ENCODE results near the gene PROSER2.

The PROSER2 gene, protein sequence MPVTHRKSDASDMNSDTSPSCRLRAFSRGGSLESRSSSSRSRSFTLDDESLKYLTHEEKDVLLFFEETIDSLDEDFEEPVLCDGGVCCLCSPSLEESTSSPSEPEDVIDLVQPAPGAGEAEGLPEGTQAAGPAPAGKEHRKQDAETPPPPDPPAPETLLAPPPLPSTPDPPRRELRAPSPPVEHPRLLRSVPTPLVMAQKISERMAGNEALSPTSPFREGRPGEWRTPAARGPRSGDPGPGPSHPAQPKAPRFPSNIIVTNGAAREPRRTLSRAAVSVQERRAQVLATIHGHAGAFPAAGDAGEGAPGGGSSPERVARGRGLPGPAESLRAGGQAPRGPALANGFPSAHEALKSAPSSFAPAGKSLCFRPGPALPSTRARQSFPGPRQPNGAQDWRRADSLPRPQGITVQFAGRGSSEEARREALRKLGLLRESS

DNA sequence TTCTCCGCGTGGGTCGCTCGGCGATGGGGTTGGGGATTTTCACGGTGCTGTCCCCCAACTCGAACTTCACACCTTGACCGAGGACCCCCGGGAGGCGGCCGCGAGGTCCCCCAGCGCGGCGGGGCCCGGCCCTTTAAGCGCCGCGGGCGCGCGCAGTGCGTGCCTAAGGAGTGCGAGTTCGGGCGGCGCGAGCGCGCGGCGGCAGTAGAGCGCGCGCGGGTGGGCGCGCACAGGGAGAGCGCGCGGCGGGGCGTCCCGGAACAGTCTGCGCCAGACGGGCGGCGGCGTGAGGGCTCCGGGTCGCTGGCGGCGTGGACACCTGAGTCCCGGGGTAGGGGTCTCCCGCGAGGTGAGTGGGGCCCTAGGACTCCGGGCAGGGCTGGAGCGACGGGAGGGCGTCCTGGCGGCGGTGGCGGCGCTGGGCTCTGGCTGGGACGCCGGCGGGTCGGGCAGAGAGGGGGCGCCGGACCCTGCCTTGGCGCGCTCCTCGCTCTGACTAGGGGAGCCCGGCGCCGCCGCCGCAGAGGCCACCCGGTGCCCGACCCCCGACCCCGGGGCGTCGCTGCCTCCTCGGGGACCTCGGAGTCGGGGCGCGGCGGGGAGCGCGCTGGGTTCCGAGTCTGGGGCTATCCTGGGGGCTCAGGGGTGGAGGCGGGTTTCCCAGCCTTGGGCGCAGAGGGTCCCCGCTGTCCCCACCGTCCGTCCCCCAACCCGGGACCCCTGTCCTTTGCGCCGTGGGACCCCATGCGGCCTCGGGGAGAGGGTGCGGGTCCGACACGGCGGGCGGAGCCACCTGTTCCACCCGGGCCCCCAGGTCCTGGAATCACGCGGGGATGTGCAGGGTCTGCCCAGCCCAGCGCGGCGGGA is at the start of gene PROSER2:
PROSER2 (plus strand) TSS at position 235 of the 867 bp plus-strand sequence. CDS start 28,722 bp downstream, outside the sequence.
- FAIRE-seq: peak; percentile 74
- DNase-seq (ENCODE audit: low spot score): peak; percentile 90

DNA sequence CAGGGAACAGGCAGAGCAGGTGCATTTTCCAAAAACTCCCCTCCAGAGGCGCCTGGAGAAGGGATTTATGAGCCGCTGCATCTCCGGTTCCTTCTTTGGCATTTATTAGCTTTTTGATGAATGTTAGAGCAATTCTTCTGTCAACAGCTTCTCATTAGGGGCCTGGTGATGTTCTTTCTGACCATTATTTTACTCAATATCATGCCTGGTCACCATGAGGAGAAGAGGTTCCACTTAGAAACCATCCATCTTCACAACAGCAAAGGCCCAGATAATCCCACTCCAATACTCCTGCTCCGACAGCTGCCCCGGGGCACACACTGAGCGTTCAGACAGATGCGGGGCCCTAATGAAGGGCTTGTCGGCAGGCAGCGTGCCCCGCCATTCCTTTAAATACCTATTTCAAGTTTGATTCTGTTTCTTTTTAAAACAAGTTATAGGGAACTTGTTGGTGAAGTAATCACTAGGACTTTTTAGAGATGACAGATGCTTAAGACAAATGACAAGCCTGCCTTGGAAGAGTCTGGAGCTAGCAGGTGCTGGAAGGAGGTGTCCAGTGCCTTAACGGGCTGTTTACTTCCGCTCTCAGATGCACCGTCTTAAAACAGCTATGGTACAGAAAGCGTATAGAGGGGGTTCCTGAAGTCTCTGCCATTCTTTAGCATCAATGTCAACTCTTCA is 49.3 kb upstream of the PROSER2 start:
- FAIRE-seq (no peak), DNase-seq (ENCODE audit: low spot score) (no peak)

DNA sequence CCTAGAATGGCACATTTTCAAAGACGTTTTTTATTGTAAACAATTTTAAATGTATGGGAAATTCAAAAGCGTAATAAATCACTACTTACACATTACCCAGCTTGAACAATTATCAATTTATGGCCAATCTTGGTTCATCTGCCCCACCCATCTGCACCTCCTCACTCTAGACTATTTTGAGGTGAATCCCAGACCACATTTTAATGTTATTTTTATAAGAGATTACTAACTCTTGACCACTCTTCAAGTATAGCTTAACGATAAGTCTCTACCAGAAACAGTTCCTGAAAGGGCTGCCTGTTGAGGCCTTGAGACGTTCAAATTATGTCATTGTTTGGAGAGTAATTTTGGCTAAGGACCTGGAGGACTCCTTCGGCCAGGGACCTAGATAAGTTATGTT is 47.7 kb upstream of the PROSER2 start:
- FAIRE-seq: no peak
- no peak for DNase-seq (ENCODE audit: low spot score)

DNA sequence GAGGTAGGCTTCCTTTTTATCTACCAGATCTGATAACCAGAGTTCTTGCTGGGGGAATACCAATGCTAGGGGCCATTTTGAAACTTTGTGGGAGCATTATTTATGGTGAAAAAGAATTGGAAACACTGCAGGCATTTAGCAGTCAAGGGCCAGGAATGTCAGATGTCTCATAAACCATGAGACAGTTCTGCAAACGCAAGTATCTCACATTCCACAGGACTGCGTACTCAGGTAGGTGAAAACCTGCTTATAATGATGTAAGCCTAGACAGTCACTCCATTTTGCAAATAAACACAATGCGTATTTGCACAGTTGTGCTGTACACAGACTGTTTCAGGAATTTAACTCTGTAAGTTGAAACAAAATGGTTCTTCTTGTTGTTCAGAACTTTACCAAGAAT is 47.1 kb upstream of the PROSER2 start:
- FAIRE-seq (no peak), DNase-seq (ENCODE audit: low spot score) (peak; percentile 55)

DNA sequence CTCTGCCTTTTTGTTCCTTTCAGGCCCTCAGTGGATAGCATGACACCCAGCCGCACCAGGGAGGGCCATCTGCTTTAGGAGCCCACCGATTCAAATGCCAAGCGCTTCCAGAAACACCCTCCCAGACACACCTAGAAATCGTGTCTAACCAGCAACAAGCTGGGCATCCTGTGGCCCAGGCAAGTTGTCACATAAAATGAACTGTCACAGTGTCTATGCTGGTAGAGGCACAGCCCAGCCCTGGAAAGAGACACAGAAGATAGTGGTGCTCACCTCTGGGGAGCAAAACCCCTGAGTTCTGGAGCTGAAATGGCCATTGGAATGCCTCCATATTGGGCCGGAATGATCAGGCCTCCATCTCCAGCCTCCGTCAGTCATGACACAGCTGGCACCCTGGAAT is 42.0 kb upstream of the PROSER2 start:
- DNase-seq (ENCODE audit: low spot score) (no peak), FAIRE-seq (no peak)

DNA sequence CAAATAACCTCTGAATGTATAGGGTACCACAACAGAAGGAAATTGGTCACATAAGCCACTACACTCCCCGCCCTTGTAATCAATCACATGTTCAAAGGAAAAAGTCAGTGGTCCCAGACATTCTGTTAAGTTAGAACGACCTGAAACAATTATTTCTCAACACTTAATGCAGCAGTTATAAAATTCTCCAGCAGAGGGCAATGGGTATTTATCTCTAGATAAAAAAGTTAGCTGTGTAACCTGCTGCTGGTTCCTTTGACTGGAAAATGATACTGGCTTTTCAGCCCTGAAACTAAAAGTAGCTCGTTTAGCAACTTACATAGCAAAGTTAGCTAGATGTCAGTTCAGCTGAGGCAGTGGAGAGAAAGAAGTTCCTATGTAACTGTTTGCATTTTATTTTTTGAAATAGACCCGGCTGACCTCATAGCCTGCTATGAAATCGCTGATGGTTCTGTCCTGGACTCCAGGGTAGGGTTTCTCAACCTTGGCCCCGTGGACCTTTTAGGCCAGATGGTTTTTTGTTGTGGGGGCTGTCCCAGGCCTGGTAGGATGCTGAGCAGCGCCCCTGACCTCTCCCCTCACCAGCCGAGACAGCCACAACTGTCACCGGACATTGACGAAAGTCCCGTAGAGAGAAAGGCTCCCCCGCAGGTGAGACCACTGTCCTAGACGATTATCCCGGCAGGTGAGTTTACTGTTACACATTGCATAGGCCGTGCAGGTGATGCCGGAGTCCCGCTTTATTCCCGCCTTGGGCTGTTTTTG is 40.2 kb upstream of the PROSER2 start:
- no peak for FAIRE-seq

DNA sequence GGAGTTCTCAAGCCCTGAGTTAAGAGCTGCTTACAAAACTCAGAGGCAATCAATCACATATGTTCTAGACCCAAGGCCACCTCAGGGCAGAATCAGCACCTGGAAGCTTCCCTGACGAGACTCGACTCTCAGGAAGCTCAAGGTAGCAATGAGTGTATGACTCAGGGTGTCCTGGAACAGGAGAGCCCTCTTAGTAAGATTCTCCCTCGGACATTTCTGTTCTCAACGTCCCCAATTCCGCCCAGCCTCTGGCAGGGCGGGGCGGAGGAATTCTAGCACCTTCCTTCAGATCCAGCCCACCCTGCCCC is 39.6 kb upstream of the PROSER2 start:
- no peak for FAIRE-seq
- no peak for DNase-seq (ENCODE audit: low spot score)

More for the DNA sequence above, 40.2 kb upstream of the PROSER2 start:
- DNase-seq (ENCODE audit: low spot score): peak; percentile 66

DNA sequence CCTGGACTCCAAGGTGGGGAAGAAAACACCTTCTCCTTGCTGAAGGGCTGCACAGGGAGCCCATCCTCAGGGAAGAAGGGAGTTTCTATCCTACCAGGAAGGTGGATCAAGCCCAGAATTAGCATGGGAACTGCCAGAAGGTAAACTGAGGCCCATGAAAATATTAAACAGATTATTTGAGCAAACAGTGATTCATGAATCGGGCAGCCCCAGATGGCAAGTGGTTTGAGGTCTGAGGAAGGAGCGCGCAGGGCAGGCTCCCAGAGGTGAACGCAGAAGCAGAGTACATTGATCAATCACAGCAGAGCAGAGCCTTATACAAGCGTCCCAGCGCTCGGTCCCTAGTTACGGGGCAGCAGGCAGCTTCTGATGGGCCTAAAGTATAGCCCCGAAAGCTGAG is 35.8 kb upstream of the PROSER2 start:
- FAIRE-seq (no peak), DNase-seq (ENCODE audit: low spot score) (no peak)

DNA sequence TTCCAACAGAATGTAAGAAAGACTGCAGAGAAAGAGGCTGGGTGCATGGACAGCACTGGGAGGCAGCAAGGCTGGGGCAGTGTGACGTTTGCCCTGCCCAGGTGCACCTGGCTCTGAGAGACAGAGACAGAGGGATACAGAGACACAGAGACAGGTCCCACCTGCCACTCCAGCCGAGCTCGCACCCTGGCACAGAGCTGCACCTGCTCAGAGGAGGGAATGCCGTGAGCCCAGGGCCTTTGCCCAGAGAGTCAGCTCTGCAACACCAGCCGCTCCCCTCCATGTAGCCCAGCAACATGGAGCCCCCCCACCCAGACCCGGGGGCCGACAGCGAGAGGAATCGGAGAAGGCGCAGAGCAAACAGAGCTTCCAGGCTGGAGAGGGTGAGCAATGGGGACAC is 35.3 kb upstream of the PROSER2 start:
- FAIRE-seq: no peak

DNA sequence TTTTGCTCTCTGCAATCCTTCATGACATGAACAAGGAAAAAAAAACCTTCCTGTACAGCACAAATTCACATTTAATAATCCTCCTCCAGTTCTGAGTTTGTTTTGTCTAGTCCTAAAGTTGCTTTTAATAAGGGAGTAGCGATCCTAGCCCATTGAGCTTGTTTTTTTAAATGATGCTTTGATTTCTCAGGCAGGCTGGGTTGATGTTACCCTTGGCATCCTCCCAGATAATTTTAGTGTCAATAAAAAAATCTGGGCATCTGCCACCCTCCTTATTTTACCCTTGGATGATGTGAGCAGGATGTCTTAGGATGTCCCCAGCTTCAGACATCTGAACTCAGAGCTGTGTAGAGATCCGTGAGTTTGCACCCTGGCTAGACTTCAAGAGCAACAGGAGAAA is 33.9 kb upstream of the PROSER2 start:
- DNase-seq (ENCODE audit: low spot score) (no peak), FAIRE-seq (no peak)

More for the DNA sequence above, 35.3 kb upstream of the PROSER2 start:
- DNase-seq (ENCODE audit: low spot score): no peak

DNA sequence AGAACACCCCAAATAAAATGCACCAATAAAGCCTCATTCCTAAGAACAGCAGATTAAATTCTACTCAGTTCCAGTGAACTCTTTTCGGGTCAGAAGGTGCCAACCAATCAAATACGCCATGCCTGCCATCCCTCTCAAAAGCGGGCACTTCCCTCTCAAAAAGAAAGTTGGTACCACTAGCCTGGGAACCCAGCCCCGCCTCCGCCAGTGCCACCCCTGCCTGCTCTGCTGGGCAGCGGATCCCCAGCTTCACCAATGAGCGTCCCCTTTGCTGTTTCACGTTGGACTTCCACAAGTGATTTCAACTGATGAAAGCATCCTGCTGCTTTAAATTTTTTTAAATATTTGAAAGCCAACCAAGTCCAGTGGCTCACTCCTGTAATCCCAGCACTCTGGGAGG is 33.2 kb upstream of the PROSER2 start:
- FAIRE-seq: no peak

DNA sequence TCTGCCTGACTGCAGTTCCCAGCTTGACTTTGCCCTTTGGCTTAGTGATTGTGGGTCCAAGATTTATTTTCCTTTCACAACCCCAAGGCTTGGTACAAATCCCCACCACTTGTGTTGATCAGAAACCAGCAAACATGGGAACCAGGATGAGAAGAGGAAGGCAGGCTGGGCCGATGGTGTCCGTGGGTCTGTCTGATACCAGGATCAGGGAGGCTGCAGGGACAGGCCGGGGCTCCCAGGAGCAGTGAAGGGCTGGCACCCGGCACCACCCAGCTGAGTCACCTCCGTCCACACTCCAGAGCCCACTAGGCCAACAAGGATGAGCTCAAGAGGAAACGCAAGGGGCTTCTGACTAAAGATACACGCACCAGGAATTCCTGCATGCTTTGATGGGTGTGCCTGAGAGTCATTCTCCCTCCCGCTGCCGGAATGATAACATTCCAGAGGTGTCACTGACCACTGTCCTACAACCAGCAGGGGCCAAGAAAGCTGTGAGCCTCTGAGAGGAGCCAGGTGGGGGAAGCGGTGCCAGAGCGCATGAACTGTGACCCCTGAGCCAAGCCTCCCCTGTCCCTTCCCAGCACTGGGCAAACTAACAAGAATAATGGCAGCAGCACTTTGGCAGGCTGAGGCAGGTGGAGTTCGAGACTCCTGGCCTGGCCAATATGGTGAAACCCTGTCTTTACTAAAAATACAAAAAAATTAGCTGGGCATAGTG is 29.2 kb upstream of the PROSER2 start:
- DNase-seq (ENCODE audit: low spot score) (peak; percentile 78), FAIRE-seq (peak; percentile 35)

More for the DNA sequence above, 33.2 kb upstream of the PROSER2 start:
- no peak for DNase-seq (ENCODE audit: low spot score)

DNA sequence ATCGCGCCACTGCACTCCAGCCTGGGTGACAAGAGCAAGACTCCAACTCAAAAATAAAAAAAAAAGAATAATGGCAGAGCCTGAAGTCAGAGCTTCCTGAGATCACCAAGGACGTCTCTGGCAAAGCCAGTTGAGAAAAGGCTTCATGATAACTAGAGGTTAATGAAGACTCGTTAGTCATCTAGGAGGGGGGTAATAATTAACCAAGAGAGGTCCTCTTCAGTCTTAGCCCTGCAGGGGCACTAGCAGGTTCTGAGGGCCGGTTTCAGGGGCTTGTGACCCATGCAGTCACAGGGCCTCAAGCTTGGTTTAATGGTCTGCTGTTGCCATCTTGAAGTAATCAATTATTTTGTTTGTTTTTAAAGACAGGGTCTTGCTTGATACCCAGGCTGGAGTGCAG is 28.6 kb upstream of the PROSER2 start:
- no peak for FAIRE-seq
- DNase-seq (ENCODE audit: low spot score): no peak

DNA sequence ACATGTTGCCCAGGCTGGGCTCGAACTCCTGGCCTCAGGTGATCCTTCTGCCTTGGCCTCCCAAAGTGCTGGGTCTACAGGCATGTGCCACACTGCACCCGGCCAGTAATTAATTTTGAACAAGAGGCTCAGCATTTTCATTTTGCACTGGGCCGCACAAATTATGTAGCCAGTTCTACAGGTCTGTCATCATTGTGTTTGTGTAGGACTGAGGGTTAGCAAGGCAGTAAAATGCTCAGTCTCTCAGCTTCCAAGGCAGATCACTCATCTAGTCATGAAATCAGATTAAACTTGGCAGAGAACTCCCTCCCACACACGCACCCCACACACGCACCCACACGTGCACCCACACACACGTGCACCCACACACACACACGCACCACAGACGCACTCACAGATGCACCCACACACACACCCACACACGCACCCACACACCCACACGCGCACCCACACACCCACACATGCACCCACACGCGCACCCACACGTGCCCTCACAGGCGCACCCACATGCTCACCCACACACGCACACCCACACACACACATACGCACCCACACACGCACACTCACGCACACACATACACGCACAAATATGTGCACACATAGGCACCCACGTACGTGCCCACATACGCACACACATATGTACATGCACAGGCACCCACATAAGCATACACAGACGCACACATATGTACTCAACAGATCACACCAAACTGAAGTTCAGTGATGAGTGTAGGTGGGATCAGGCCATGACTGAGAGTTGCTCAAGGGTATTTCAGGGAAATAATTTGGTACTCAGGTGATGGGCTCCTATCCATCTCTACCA is 27.8 kb upstream of the PROSER2 start:
- FAIRE-seq (peak; percentile 95), DNase-seq (ENCODE audit: low spot score) (no peak)

DNA sequence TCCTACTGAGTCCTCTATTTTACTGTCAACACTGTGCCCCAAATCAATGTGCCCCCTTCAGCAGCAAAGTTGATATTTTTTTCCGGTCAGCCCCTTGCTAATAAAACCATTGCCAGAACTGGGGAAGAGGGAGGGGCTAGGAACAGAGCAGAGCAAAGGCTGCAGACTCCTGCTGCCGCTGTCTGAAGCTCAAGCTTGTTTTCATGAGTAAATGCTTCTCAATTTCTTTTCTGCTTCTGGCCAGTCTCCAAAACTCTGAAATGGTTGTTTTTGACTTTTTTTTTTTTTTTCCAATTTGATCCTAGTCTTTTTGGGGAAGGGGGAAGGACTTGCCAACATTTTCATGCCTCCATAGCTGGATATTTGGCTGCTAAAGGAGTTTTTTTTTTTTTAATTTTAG is 26.7 kb upstream of the PROSER2 start:
- DNase-seq (ENCODE audit: low spot score) (no peak), FAIRE-seq (no peak)

DNA sequence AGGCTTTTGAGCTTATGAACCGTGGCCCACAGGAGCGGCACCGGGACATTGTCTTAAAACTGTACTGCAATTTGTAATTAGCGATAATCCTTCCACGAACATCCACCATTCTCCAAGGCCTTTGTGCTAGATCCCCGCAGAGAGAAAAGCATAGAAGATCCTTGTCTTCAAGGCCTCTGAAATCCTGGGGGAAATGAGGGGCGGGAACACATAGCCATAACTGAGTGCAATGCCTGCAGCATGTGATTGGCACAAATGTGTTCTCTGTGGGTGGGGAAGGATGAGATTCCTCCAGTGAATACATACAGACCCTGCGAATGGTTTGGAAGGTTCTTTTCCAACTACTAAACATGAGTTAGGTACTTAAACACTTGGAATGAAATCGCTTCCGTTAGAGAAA is 25.9 kb upstream of the PROSER2 start:
- no peak for FAIRE-seq
- no peak for DNase-seq (ENCODE audit: low spot score)

DNA sequence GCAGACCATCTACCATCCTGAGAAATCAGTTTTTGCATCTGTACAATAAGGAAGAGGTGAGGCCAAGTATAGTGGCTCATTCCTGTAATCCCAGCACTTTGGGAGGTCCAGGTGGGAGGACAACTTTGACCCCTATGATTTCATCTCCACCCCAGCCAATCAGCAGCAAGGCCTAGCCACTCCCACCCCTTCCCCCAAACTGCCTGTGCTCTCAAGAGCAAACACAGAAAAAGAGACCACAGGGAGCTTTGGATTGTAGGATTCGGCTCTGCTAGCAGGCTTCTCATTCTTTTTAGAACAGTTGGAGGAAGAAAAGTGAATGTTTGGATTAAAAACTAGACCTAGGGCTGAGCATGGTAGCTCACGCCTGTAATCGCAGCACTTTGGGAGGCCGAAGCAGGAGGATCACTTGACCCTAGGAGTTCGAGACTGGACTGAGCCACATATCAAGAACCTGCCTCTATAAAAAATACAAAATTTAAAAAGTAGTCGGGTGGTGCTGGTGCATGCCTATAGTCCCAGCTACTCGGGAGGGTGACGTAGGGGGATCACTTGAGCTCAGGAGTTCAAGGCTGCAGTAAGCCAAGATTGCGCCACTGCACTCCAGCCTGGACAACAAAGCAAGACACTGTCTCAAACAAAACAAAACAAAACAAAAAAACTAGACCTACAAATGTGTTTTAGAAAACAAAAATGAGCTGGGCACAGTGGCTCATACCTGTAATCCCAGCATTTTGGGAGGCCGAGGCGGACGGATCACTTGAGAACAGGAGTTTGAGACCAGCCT is 25.1 kb upstream of the PROSER2 start:
- FAIRE-seq (no peak), DNase-seq (ENCODE audit: low spot score) (no peak)

DNA sequence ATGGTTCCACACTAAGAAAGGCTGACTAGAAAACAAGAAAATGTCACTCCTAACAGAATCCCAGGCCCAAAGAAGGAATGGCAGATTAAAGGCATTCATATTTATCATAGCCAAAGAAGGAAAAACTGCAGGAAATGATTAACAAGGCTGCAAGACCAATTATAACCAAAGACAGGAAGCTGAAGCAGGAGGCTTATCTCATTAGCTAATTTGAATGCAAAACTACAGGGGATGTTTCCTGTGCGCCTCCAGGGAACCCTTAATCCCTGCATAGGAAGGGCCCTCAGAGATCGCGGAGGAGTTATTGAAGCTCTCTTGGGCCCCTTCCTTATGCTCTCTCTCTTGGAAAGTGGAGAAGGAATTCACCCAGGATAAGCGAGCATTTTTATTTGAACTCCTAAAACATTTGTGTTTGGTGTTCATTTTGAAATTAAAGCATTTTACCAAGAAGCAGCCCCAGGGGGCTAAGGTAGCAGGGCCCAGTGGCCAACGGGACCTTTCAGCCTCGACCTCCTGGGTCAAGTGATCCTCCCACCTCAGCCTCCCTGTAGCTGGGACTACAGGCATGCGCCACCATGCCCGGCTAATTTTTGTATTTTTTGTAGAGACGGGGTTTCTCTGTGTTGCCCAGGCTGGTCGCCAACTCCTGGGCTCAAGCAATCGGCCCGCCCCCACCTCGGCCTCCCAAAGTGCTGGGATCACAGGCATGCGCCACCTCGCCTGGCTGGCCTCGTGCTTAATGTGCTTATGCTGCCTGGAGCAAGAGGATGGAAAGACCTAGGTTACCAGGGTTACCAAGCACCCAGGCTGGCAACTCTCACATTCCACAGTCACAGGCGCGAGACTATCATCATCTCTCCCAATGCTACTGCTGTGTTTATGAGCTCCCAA is 24.1 kb upstream of the PROSER2 start:
- DNase-seq (ENCODE audit: low spot score): no peak
- FAIRE-seq: no peak
